SK-N-SH treated with all-trans-retinoic acid at 6 μM for 48 hours (cell line): ENCODE data around the gene MAP1S.

Source experiments
- ATAC-seq: fragments of 200-7000 bp; cut with Tn5 transposase; 3 replicates; pipeline ENCODE4 v1.9.1; 2020; ENCODE audit warnings: mild to moderate bottlenecking, moderate library complexity
- ARNTL ChIP-seq: fragments of 450-650 bp; formaldehyde crosslinking; IDR thresholded peaks from 2 replicates; pipeline ENCODE4 v1.5.0; 2020; ENCODE audit warnings: low read depth, mild to moderate bottlenecking, moderate library complexity, borderline replicate concordance
- CREB5 ChIP-seq: fragments of 250-450 bp; sonication (Bioruptor Pico); IDR thresholded peaks from 2 replicates; pipeline ENCODE4 v1.5.1; 2020; ENCODE audit warnings: low read depth, mild to moderate bottlenecking, moderate library complexity
- CSDC2 ChIP-seq: fragments of 250-450 bp; sonication (Bioruptor Pico); IDR thresholded peaks from 2 replicates; pipeline ENCODE4 v1.5.0; 2020; ENCODE audit warnings: mild to moderate bottlenecking, moderate library complexity
- CSRNP3 ChIP-seq: fragments of 250-450 bp; sonication (Bioruptor Pico); IDR thresholded peaks from 2 replicates; pipeline ENCODE4 v1.5.1; 2021; ENCODE audit warnings: mild to moderate bottlenecking, moderate library complexity
- ESRRG ChIP-seq: fragments of 250-450 bp; sonication (Bioruptor Pico); IDR thresholded peaks from 2 replicates; pipeline ENCODE4 v1.6.1; 2021; ENCODE audit warnings: mild to moderate bottlenecking
- GLIS3 ChIP-seq: fragments of 250-450 bp; sonication (Bioruptor Pico); IDR thresholded peaks from 2 replicates; pipeline ENCODE4 v1.5.0; 2020; ENCODE audit warnings: mild to moderate bottlenecking, moderate library complexity
- ISL1 ChIP-seq: fragments of 250-450 bp; sonication (Bioruptor Pico); IDR thresholded peaks from 2 replicates; pipeline ENCODE4 v2.1.2; 2022; ENCODE audit warnings: mild to moderate bottlenecking, moderate library complexity
- POU6F1 ChIP-seq: fragments of 250-450 bp; sonication (Bioruptor Pico); IDR thresholded peaks from 2 replicates; pipeline ENCODE4 v1.8.0; 2021; ENCODE audit warnings: low read depth, mild to moderate bottlenecking, moderate library complexity, borderline replicate concordance
- PPARA ChIP-seq: fragments of 250-450 bp; sonication (Bioruptor Pico); IDR thresholded peaks from 2 replicates; pipeline ENCODE4 v1.5.0; 2020; ENCODE audit warnings: mild to moderate bottlenecking, borderline replicate concordance
- RARB ChIP-seq: fragments of 250-450 bp; sonication (Bioruptor Pico); IDR thresholded peaks from 2 replicates; pipeline ENCODE4 v1.8.0; 2021; ENCODE audit warnings: mild to moderate bottlenecking, moderate library complexity
- SNAI2 ChIP-seq: fragments of 250-450 bp; sonication (Bioruptor Pico); IDR thresholded peaks from 2 replicates; pipeline ENCODE4 v1.5.0; 2020; ENCODE audit warnings: mild to moderate bottlenecking, moderate library complexity
- TCF4 ChIP-seq: fragments of 250-450 bp; sonication (Bioruptor Pico); IDR thresholded peaks from 2 replicates; pipeline ENCODE4 v1.8.0; 2021; ENCODE audit warnings: mild to moderate bottlenecking, moderate library complexity, borderline replicate concordance
- TOX ChIP-seq: fragments of 250-450 bp; sonication (Bioruptor Pico); IDR thresholded peaks from 2 replicates; pipeline ENCODE4 v1.8.0; 2021; ENCODE audit warnings: mild to moderate bottlenecking, moderate library complexity, borderline replicate concordance
- TSHZ2 ChIP-seq: fragments of 250-450 bp; sonication (Bioruptor Pico); IDR thresholded peaks from 2 replicates; pipeline ENCODE4 v1.5.0; 2020; ENCODE audit warnings: mild to moderate bottlenecking, moderate library complexity
- ZFP3 ChIP-seq: fragments of 250-450 bp; sonication (Bioruptor Pico); IDR thresholded peaks from 2 replicates; pipeline ENCODE4 v1.5.0; 2020; ENCODE audit warnings: mild to moderate bottlenecking, moderate library complexity
- ZFP30 ChIP-seq: fragments of 450-650 bp; formaldehyde crosslinking; IDR thresholded peaks from 2 replicates; pipeline ENCODE4 v1.5.0; 2022; ENCODE audit warnings: mild to moderate bottlenecking, moderate library complexity
- ZNF8 ChIP-seq: fragments of 450-650 bp; formaldehyde crosslinking; IDR thresholded peaks from 2 replicates; pipeline ENCODE4 v1.5.0; 2020; ENCODE audit warnings: mild to moderate bottlenecking, moderate library complexity

MAP1S gene

GRCh38 chr19:17720440-17720839, 1.2 kb downstream of the MAP1S start:
- no peak for TF ChIP-seq CREB5 (CRISPR knock-in tag)
- TF ChIP-seq ZFP3 (CRISPR knock-in tag), result no peak
- no peak for TF ChIP-seq TCF4 (CRISPR knock-in tag)
- TF ChIP-seq ISL1 (CRISPR knock-in tag), result no peak
- TF ChIP-seq POU6F1 (CRISPR knock-in tag), result no peak
- TF ChIP-seq TSHZ2 (CRISPR knock-in tag), result no peak
- no peak for TF ChIP-seq ARNTL (CRISPR knock-in tag)
- TF ChIP-seq RARB (CRISPR knock-in tag), result no peak
- no peak for ATAC-seq

GRCh38 chr19:17721111-17721628, 1.9 kb downstream of the MAP1S start:
- no peak for TF ChIP-seq TOX
- TF ChIP-seq ZFP30, result no peak
- no peak for TF ChIP-seq PPARA (CRISPR knock-in tag)
- TF ChIP-seq POU6F1 (CRISPR knock-in tag), result no peak
- no peak for TF ChIP-seq ESRRG (CRISPR knock-in tag)
- no peak for TF ChIP-seq ZNF8
- TF ChIP-seq CREB5 (CRISPR knock-in tag), result no peak
- TF ChIP-seq ZFP3 (CRISPR knock-in tag), result no peak
- no peak for TF ChIP-seq CSDC2 (CRISPR knock-in tag)
- no peak for TF ChIP-seq ARNTL (CRISPR knock-in tag)
- TF ChIP-seq ISL1 (CRISPR knock-in tag), result no peak
- no peak for TF ChIP-seq TCF4 (CRISPR knock-in tag)
- no peak for ATAC-seq

GRCh38 chr19:17721821-17722220, 2.5 kb downstream of the MAP1S start:
- TF ChIP-seq RARB (CRISPR knock-in tag), result no peak
- ATAC-seq, result no peak

- no peak for ATAC-seq
- TF ChIP-seq CSDC2 (CRISPR knock-in tag) (no peak), RARB (CRISPR knock-in tag) (no peak), CSRNP3 (CRISPR knock-in tag) (no peak), GLIS3 (CRISPR knock-in tag) (no peak), SNAI2 (CRISPR knock-in tag) (no peak)
These were observed 3.5 kb downstream of the MAP1S start for GRCh38 chr19:17722655-17723240.
